Endodermal cell (in vitro differentiated cells): ENCODE data around the gene BPI. TPM values are rescaled to one million over a fixed set of nuclear protein-coding genes. Genes with fewer than 3 reads are reported as not detected.

ENCODE experiments used
- DNase-seq: peaks from one replicate; pipeline ENCODE4 v3.0.0-alpha.2; 2017
- H3K27ac ChIP-seq: 2 replicates; pipeline ENCODE4 v1.5.1; 2013; ENCODE audit warnings: mild to moderate bottlenecking, low read depth, low read length, moderate library complexity
- H3K27me3 ChIP-seq: 2 replicates; pipeline ENCODE4 v1.6.1; 2013; ENCODE audit warnings: mild to moderate bottlenecking, low read length, moderate library complexity; ENCODE audit not compliant: insufficient read depth, control insufficient read depth, poor library complexity, severe bottlenecking
- H3K36me3 ChIP-seq: 2 replicates; pipeline ENCODE4 v1.7.0; 2013; ENCODE audit warnings: mild to moderate bottlenecking, low read length, moderate library complexity; ENCODE audit not compliant: control insufficient read depth, insufficient read depth
- H3K4me1 ChIP-seq: one replicate; pipeline ENCODE4 v1.7.0; 2013; ENCODE audit warnings: low read length; ENCODE audit not compliant: control insufficient read depth, insufficient read depth
- H3K4me3 ChIP-seq: 2 replicates; pipeline ENCODE4 v1.5.1; 2013; ENCODE audit warnings: mild to moderate bottlenecking, low read length, moderate library complexity
- H3K9ac ChIP-seq: 2 replicates; pipeline ENCODE4 v1.6.1; 2013; ENCODE audit warnings: mild to moderate bottlenecking, low read length, moderate library complexity; ENCODE audit not compliant: poor library complexity, severe bottlenecking; ENCODE audit errors: extremely low read depth
- H3K9me3 ChIP-seq: 2 replicates; pipeline ENCODE4 v1.6.1; 2013; ENCODE audit warnings: mild to moderate bottlenecking, low read length, moderate library complexity; ENCODE audit not compliant: control insufficient read depth
- H3K27ac Mint-ChIP-seq: 2 replicates; pipeline ENCODE4 v1.8.0; 2020; ENCODE audit warnings: mixed read lengths
- H3K27me3 Mint-ChIP-seq: 2 replicates; pipeline ENCODE4 v1.8.0; 2021; ENCODE audit warnings: mild to moderate bottlenecking, mixed read lengths; ENCODE audit not compliant: insufficient read depth
- H3K36me3 Mint-ChIP-seq: 2 replicates; pipeline ENCODE4 v1.8.0; 2020; ENCODE audit warnings: low read depth, mixed read lengths
- H3K4me1 Mint-ChIP-seq: 2 replicates; pipeline ENCODE4 v1.8.0; 2020; ENCODE audit warnings: mixed read lengths
- H3K4me3 Mint-ChIP-seq: 2 replicates; pipeline ENCODE4 v1.8.0; 2020; ENCODE audit warnings: mild to moderate bottlenecking, moderate library complexity, mixed read lengths
- H3K9me3 Mint-ChIP-seq: 2 replicates; pipeline ENCODE4 v1.8.0; 2020; ENCODE audit warnings: mild to moderate bottlenecking, mixed read lengths
- CTCF ChIP-seq: fragments of 200-600 bp; sonication (generic); conservative IDR thresholded peaks from 2 replicates; pipeline ENCODE4 v1.5.0; 2021; ENCODE audit warnings: antibody characterized with exemption, mild to moderate bottlenecking
- WGBS, 2 experiments: methylation state at CpG; one replicate each; pipeline versions ENCODE4 v1.1.5 to v1.1.7; 2013; ENCODE audit warnings: missing lambda C conversion rate in 2 of 2, mixed read lengths in 1 of 2; ENCODE audit not compliant: insufficient coverage in 1 of 2, insufficient read length in 1 of 2; 5-methylcytosine and 5-hydroxymethylcytosine counted together
- total RNA-seq, 2 donors: library from RNA; stranded (reverse); fragmentation: NEBNext Ultra II Directional in 1 of 2; extraction: Animal tissue kit (Norgen Biotek cat#: 25700) in 1 of 2; gene quantifications; 2 replicates in 1 of 2; 3 replicates in 1 of 2; pipeline ENCODE4 v1.2.1, GENCODE V29; 2021

The BPI gene
- total RNA-seq, 2 donors from 2014 or later, result not detected

- no peak overlapping the region for H3K4me3 ChIP-seq
- WGBS, 2 experiments, result 83 to 86% methylated on average over 3 of the region's 3 CpGs
- Mint-ChIP-seq H3K4me1 (peaks cover 33% of the 10 kb centered on the region), H3K36me3 (no peaks in the 10 kb centered on the region), H3K27ac (no peak overlapping the region), H3K9me3 (peaks cover 11% of the 10 kb centered on the region), H3K4me3 (no peak overlapping the region), H3K27me3 (peaks cover 3% of the 10 kb centered on the region)
- H3K4me1 ChIP-seq, result peaks cover 10% of the 10 kb centered on the region
- no peak overlapping the region for H3K9ac ChIP-seq
- H3K9me3 ChIP-seq, result peaks cover 7% of the 10 kb centered on the region
- H3K27ac ChIP-seq, result no peak overlapping the region
- no peaks in the 10 kb centered on the region for H3K36me3 ChIP-seq
- no peak for TF ChIP-seq CTCF
- no peaks in the 10 kb centered on the region for H3K27me3 ChIP-seq
- no peak for DNase-seq
Observed at GRCh38 chr20:38339997-38340396, 36.0 kb downstream of the BPI start.

GRCh38 chr20:38340693-38341092 is 36.7 kb downstream of the BPI start:
- Mint-ChIP-seq H3K27me3 (peaks cover 3% of the 10 kb centered on the region), H3K36me3 (no peaks in the 10 kb centered on the region), H3K9me3 (peaks cover 11% of the 10 kb centered on the region), H3K27ac (no peak overlapping the region), H3K4me3 (no peak overlapping the region), H3K4me1 (peaks cover 33% of the 10 kb centered on the region)
- TF ChIP-seq CTCF, result no peak
- no peak overlapping the region for H3K27ac ChIP-seq
- H3K4me3 ChIP-seq, result no peak overlapping the region
- H3K4me1 ChIP-seq, result peaks cover 10% of the 10 kb centered on the region
- WGBS, 2 experiments, result 92 to 93% methylated on average over 5 to 6 of the region's 6 CpGs
- peaks cover 7% of the 10 kb centered on the region for H3K9me3 ChIP-seq
- H3K9ac ChIP-seq, result no peak overlapping the region
- no peaks in the 10 kb centered on the region for H3K36me3 ChIP-seq
- DNase-seq, result no peak
- H3K27me3 ChIP-seq, result no peaks in the 10 kb centered on the region

GRCh38 chr20:38342216-38342615 is 38.3 kb downstream of the BPI start:
- peaks cover 7% of the 10 kb centered on the region for H3K4me1 ChIP-seq
- no peak overlapping the region for H3K4me3 ChIP-seq
- TF ChIP-seq CTCF, result no peak
- no peaks in the 10 kb centered on the region for H3K27me3 ChIP-seq
- no peaks in the 10 kb centered on the region for H3K36me3 ChIP-seq
- Mint-ChIP-seq H3K4me3 (no peak overlapping the region), H3K36me3 (no peaks in the 10 kb centered on the region), H3K27me3 (no peaks in the 10 kb centered on the region), H3K27ac (peak overlapping the region; percentile 76), H3K4me1 (peaks cover 24% of the 10 kb centered on the region), H3K9me3 (peaks cover 11% of the 10 kb centered on the region)
- WGBS, 2 experiments, result 33 to 36% methylated on average over 6 to 7 of the region's 7 CpGs
- peaks cover 7% of the 10 kb centered on the region for H3K9me3 ChIP-seq
- peak; percentile 82 for DNase-seq
- peak overlapping the region; percentile 45 for H3K27ac ChIP-seq
- no peak overlapping the region for H3K9ac ChIP-seq
